ENCODE results near the gene CDC45.

DNA sequence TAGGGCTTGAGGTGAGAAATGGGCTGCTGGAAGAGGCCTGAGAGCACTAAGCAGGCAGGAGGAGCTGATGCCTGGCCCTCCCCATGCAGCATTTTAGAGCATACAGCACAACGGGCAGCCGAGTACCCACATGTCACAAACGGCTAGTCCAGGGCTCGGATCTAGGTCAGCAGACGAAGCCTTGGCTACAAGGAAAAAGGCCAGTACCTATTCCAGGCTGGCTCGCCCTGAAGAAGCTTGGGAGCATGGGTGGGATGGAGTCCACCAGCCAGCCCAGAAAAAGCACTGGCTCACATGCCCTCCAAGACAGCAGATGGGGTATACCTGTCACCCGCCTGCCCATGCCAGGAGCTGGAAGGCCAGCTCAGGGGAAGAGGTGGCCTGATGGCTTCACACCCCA, 10.3 kb upstream of the CDC45 start:
- TF ChIP-seq GATA2 (IDR thresholded peaks at IDR 0.05; ENCODE audit: low read depth, low read length) = no peak
- no peak for TF ChIP-seq GATA3 (IDR thresholded peaks at IDR 0.05; ENCODE audit: low read depth, low read length)

Measured in SH-SY5Y (cell line).